IMR-90 (cell line): ENCODE data around the gene TBC1D12. TPM values are rescaled to one million over a fixed set of nuclear protein-coding genes. Genes with fewer than 3 reads are reported as not detected.

ENCODE experiments used
- ATAC-seq: fragments of 200-7000 bp; cut with Tn5 transposase; 2 replicates; pipeline ENCODE4 v1.9.1; 2020; ENCODE audit warnings: low read depth, mild to moderate bottlenecking, moderate library complexity
- BruUV-seq: library from RNA; stranded (reverse); fragments of 400-500 nt; replicated peaks from 2 replicates; lab custom pipeline; 2021; lab: Mats Ljungman, UMichigan
- CTCF ChIA-PET: fragments of 300-600 bp; formaldehyde crosslinking; extraction: SDS; loops from one replicate; lab custom pipeline; 2021; ENCODE audit warnings: antibody characterized with exemption; lab: Yijun Ruan, JAX
- POLR2A ChIA-PET: fragments of 300-600 bp; sonication (Branson Sonifier 250); formaldehyde crosslinking; loops from one replicate; lab custom pipeline; 2022; ENCODE audit warnings: antibody characterized with exemption; ENCODE audit not compliant: unreplicated experiment; lab: Charles Lee
- DNase-seq: peaks from one replicate; pipeline ENCODE4 v3.0.0; 2013
- H2AFZ ChIP-seq: replicated peaks from 2 replicates; pipeline ENCODE3; 2013; ENCODE audit warnings: low read length, mild to moderate bottlenecking; ENCODE audit not compliant: poor library complexity
- H2AK5ac ChIP-seq: 2 replicates; pipeline ENCODE4 v1.6.1; 2013; ENCODE audit warnings: low read depth, low read length, inconsistent platforms
- H2AK9ac ChIP-seq: replicated peaks from 2 replicates; pipeline ENCODE3; 2013; ENCODE audit warnings: mild to moderate bottlenecking, low read depth, low read length, moderate library complexity; ENCODE audit not compliant: poor library complexity
- H2BK120ac ChIP-seq: 2 replicates; pipeline ENCODE4 v1.6.1; 2013; ENCODE audit warnings: low read depth, low read length, inconsistent platforms
- H2BK15ac ChIP-seq: 3 replicates; pipeline ENCODE4 v1.6.1; 2013; ENCODE audit warnings: low read depth, low read length, inconsistent platforms
- H2BK20ac ChIP-seq: 2 replicates; pipeline ENCODE4 v1.6.1; 2013; ENCODE audit warnings: low read depth, mild to moderate bottlenecking, inconsistent platforms, low read length, moderate library complexity
- H2BK5ac ChIP-seq: 2 replicates; pipeline ENCODE4 v1.6.1; 2013; ENCODE audit warnings: mild to moderate bottlenecking, low read depth, low read length, inconsistent platforms; ENCODE audit not compliant: poor library complexity, severe bottlenecking
- H3K14ac ChIP-seq: replicated peaks from 2 replicates; pipeline ENCODE4 v1.6.1; 2013; ENCODE audit warnings: low read depth, low read length, inconsistent platforms
- H3K18ac ChIP-seq: 2 replicates; pipeline ENCODE4 v1.6.1; 2013; ENCODE audit warnings: low read depth, low read length, control low read depth
- H3K23ac ChIP-seq: 2 replicates; pipeline ENCODE4 v1.6.1; 2013; ENCODE audit warnings: low read depth, low read length, inconsistent platforms
- H3K27ac ChIP-seq: 2 replicates; pipeline ENCODE4 v1.5.1; 2013; ENCODE audit warnings: mild to moderate bottlenecking, control low read depth, low read length; ENCODE audit not compliant: insufficient read depth
- H3K27me3 ChIP-seq: 2 replicates; pipeline ENCODE4 v1.6.1; 2013; ENCODE audit warnings: low read length; ENCODE audit not compliant: control insufficient read depth, insufficient read depth
- H3K36me3 ChIP-seq: 2 replicates; pipeline ENCODE4 v1.6.1; 2013; ENCODE audit warnings: low read length, mixed read lengths; ENCODE audit not compliant: control insufficient read depth, insufficient read depth
- H3K4ac ChIP-seq: 2 replicates; pipeline ENCODE4 v1.6.1; 2013; ENCODE audit warnings: low read depth, low read length, inconsistent platforms
- H3K4me1 ChIP-seq: 2 replicates; pipeline ENCODE4 v1.6.1; 2013; ENCODE audit warnings: low read length, mixed read lengths; ENCODE audit not compliant: control insufficient read depth, insufficient read depth
- H3K4me2 ChIP-seq: 2 replicates; pipeline ENCODE4 v1.6.1; 2013; ENCODE audit warnings: low read depth, mild to moderate bottlenecking, control low read depth, low read length, moderate library complexity
- H3K4me3 ChIP-seq: 2 replicates; pipeline ENCODE4 v1.5.1; 2013; ENCODE audit warnings: low read depth, mild to moderate bottlenecking, control low read depth, low read length, moderate library complexity; ENCODE audit not compliant: insufficient read depth
- H3K56ac ChIP-seq: 2 replicates; pipeline ENCODE4 v1.6.1; 2013; ENCODE audit warnings: low read length, inconsistent platforms; ENCODE audit not compliant: insufficient read depth; ENCODE audit errors: extremely low read depth
- H3K79me1 ChIP-seq, 2 experiments: 2 replicates each; pipeline ENCODE4 v1.6.1; 2013; ENCODE audit warnings: low read length in 2 of 2, inconsistent platforms in 1 of 2, low read depth in 1 of 2
- H3K9ac ChIP-seq: 2 replicates; pipeline ENCODE4 v1.6.1; 2013; ENCODE audit warnings: low read depth, low read length, control low read depth
- H3K9me1 ChIP-seq: 2 replicates; pipeline ENCODE4 v1.6.1; 2013; ENCODE audit warnings: low read length, inconsistent platforms; ENCODE audit not compliant: insufficient read depth
- H3K9me3 ChIP-seq: 2 replicates; pipeline ENCODE4 v1.6.1; 2013; ENCODE audit warnings: low read length; ENCODE audit not compliant: control insufficient read depth, insufficient read depth
- H4K20me1 ChIP-seq: 2 replicates; pipeline ENCODE4 v1.6.1; 2013; ENCODE audit warnings: low read length, inconsistent platforms; ENCODE audit not compliant: insufficient read depth
- H4K5ac ChIP-seq: 2 replicates; pipeline ENCODE4 v1.6.1; 2013; ENCODE audit warnings: mild to moderate bottlenecking, low read depth, low read length, control low read depth
- H4K8ac ChIP-seq, 2 experiments: 2 replicates each; pipeline ENCODE4 v1.6.1; 2013; ENCODE audit warnings: low read depth in 2 of 2, low read length in 2 of 2, control low read depth in 1 of 2, inconsistent platforms in 1 of 2
- H4K91ac ChIP-seq: 2 replicates; pipeline ENCODE4 v1.6.1; 2013; ENCODE audit warnings: low read depth, low read length, inconsistent platforms; ENCODE audit not compliant: insufficient read depth
- BHLHE40 ChIP-seq: fragments of 150-350 bp; IDR thresholded peaks from 2 replicates; pipeline ENCODE4 v1.6.1; 2016; ENCODE audit warnings: mild to moderate bottlenecking, low read depth, low read length
- CEBPB ChIP-seq: IDR thresholded peaks from 2 replicates; pipeline ENCODE4 v1.6.1; 2012; ENCODE audit warnings: low read depth, low read length, improper control_type of control experiment
- CHD1 ChIP-seq: IDR thresholded peaks from 2 replicates; pipeline ENCODE4 v1.6.1; 2012; ENCODE audit warnings: low read depth, low read length, improper control_type of control experiment
- FOS ChIP-seq: fragments of 150-350 bp; IDR thresholded peaks from 2 replicates; pipeline ENCODE4 v1.6.1; 2016; ENCODE audit warnings: low read depth, low read length
- MAFK ChIP-seq: IDR thresholded peaks from 2 replicates; pipeline ENCODE4 v1.6.1; 2012; ENCODE audit warnings: low read depth, low read length, improper control_type of control experiment
- MAZ ChIP-seq: IDR thresholded peaks from 2 replicates; pipeline ENCODE4 v1.6.1; 2012; ENCODE audit warnings: low read depth, mild to moderate bottlenecking, low read length, improper control_type of control experiment, moderate library complexity, borderline replicate concordance
- MXI1 ChIP-seq: IDR thresholded peaks from 2 replicates; pipeline ENCODE4 v1.6.1; 2012; ENCODE audit warnings: low read depth, mild to moderate bottlenecking, low read length, moderate library complexity, borderline replicate concordance
- NFE2L2 ChIP-seq: fragments of 150-350 bp; IDR thresholded peaks from 2 replicates; pipeline ENCODE4 v1.6.1; 2016; ENCODE audit warnings: low read depth, mild to moderate bottlenecking, low read length
- POLR2A ChIP-seq: IDR thresholded peaks from 2 replicates; pipeline ENCODE4 v1.6.1; 2012; ENCODE audit warnings: mild to moderate bottlenecking, low read depth, low read length
- RCOR1 ChIP-seq: IDR thresholded peaks from 2 replicates; pipeline ENCODE4 v1.6.1; 2012; ENCODE audit warnings: mild to moderate bottlenecking, low read length, improper control_type of control experiment; ENCODE audit not compliant: insufficient replicate concordance
- RFX5 ChIP-seq: IDR thresholded peaks from 2 replicates; pipeline ENCODE4 v1.8.0; 2012; ENCODE audit warnings: low read depth, mild to moderate bottlenecking, low read length, moderate library complexity
- SMC3 ChIP-seq: fragments of 150-350 bp; IDR thresholded peaks from 2 replicates; pipeline ENCODE4 v1.6.1; 2016; ENCODE audit warnings: low read depth, mild to moderate bottlenecking, antibody characterized with exemption, low read length, moderate library complexity
- USF2 ChIP-seq: fragments of 150-350 bp; IDR thresholded peaks from 2 replicates; pipeline ENCODE4 v1.6.1; 2017; ENCODE audit warnings: mild to moderate bottlenecking, antibody characterized with exemption, low read length, low read depth
- WGBS, 2 experiments: methylation state at CpG; one replicate each; pipeline versions ENCODE4 v1.1.5 to v1.1.7; 2013; ENCODE audit warnings: missing lambda C conversion rate in 2 of 2; ENCODE audit not compliant: insufficient read length in 1 of 2; ENCODE audit errors: extremely low coverage in 2 of 2; 5-methylcytosine and 5-hydroxymethylcytosine counted together
- dilution Hi-C: fragments of 300-500 bp; cut with HindIII; formaldehyde crosslinking; loops from one replicate; pipeline ENCODE4 v1.14.3; 2018; ENCODE audit warnings: low sequenced_read_pairs; ENCODE audit not compliant: unreplicated experiment
- in situ Hi-C: fragments of 300-500 bp; cut with MboI; formaldehyde crosslinking; loops from 3 replicates; pipeline ENCODE4 v1.14.3; 2019; ENCODE audit warnings: low sequenced_read_pairs, inconsistent platforms, mixed read lengths
- intact Hi-C: fragments of 100-400 bp; cut with micrococcal nuclease; formaldehyde crosslinking; loops from 2 replicates; pipeline ENCODE4 v1.10.0; 2022
- polyA plus RNA-seq, 3 experiments: library from polyadenylated mRNA; depleted of rRNA; stranded (reverse); fragments of >200 nt; gene quantifications; 2 replicates each; pipeline ENCODE4 v1.2.3, GENCODE V29; 2012; ENCODE audit warnings: low replicate concordance in 1 of 3
- total RNA-seq: library from RNA; depleted of rRNA; stranded (reverse); fragments of >200 nt; gene quantifications from 2 replicates; pipeline ENCODE4 v1.2.3, GENCODE V29; 2012
- TF ChIP-seq, protein P1 (sequence below): fragments of 150-350 bp; IDR thresholded peaks from 2 replicates; pipeline ENCODE4 v1.6.1; 2016; ENCODE audit warnings: low read depth, mild to moderate bottlenecking, low read length, moderate library complexity, borderline replicate concordance
- TF ChIP-seq, protein P2 (sequence below): conservative IDR thresholded peaks from 2 replicates; pipeline ENCODE4 v1.5.1; 2012; ENCODE audit warnings: mild to moderate bottlenecking, low read depth, low read length, improper control_type of control experiment

The TBC1D12 gene
- total and polyA plus RNA-seq, 2 of the 4 experiments (the other 2 are of a cell fraction) = 1.9 to 5.4 TPM

DNA sequence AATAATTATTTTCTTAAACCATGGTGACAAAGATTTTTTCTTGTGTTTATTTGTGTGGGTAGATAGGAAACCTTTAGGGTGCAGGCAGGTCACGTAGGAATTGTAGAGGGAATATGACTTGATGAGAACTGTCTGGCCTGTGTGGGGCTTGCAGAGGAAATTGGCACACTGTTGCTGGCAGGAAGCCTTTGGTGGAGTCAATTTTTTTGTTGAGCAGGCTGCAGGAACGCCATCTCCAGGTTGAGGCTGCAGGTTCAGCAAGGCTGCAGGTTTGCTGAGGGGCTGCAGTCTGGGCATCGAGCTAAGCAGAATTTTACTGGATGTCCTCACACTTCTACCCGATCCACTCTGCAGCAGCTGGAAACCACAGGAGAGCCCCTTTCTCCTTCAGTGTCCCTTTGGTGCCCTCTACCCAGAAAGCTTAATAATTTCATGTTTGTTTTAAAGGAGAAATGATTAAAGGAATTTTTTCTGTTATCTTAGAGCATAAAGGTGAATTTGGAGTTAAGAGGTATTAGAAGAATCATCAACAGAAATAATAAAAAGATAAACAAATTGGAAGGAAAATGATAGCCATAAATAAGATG, 37.0 kb downstream of the TBC1D12 start:
- CTCF ChIA-PET = interaction anchor here (1.2 to 1.3 kb wide), 2 partner anchors 77 to 81 kb away, joined by 3 read pairs; no protein-coding TSS in a partner anchor
- TF ChIP-seq POLR2A = no peak
- TF ChIP-seq USF2 = no peak
- TF ChIP-seq CEBPB = no peak
- no peak for TF ChIP-seq MAZ
- TF ChIP-seq RFX5 = no peak
- TF ChIP-seq MAFK = no peak
- TF ChIP-seq, protein P1, sequence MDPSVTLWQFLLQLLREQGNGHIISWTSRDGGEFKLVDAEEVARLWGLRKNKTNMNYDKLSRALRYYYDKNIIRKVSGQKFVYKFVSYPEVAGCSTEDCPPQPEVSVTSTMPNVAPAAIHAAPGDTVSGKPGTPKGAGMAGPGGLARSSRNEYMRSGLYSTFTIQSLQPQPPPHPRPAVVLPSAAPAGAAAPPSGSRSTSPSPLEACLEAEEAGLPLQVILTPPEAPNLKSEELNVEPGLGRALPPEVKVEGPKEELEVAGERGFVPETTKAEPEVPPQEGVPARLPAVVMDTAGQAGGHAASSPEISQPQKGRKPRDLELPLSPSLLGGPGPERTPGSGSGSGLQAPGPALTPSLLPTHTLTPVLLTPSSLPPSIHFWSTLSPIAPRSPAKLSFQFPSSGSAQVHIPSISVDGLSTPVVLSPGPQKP = no peak
- no peak for TF ChIP-seq NFE2L2
- TF ChIP-seq FOS = no peak
- TF ChIP-seq, protein P2, sequence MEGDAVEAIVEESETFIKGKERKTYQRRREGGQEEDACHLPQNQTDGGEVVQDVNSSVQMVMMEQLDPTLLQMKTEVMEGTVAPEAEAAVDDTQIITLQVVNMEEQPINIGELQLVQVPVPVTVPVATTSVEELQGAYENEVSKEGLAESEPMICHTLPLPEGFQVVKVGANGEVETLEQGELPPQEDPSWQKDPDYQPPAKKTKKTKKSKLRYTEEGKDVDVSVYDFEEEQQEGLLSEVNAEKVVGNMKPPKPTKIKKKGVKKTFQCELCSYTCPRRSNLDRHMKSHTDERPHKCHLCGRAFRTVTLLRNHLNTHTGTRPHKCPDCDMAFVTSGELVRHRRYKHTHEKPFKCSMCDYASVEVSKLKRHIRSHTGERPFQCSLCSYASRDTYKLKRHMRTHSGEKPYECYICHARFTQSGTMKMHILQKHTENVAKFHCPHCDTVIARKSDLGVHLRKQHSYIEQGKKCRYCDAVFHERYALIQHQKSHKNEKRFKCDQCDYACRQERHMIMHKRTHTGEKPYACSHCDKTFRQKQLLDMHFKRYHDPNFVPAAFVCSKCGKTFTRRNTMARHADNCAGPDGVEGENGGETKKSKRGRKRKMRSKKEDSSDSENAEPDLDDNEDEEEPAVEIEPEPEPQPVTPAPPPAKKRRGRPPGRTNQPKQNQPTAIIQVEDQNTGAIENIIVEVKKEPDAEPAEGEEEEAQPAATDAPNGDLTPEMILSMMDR = no peak
- no peak for TF ChIP-seq CHD1
- no peak for TF ChIP-seq RCOR1
- no peak for TF ChIP-seq BHLHE40
- no peak for TF ChIP-seq SMC3
- no peak for TF ChIP-seq MXI1

More for the DNA sequence above, 37.0 kb downstream of the TBC1D12 start:
- in situ Hi-C loops = loop anchor here (25.0 kb wide), 2 partner anchors 377 to 527 kb away; no protein-coding TSS in a partner anchor
- Histone ChIP-seq H3K4ac (no peak overlapping the region), H3K27ac (no peak overlapping the region), H3K9me3 (peaks cover 2% of the 10 kb centered on the region; the same call in 1 of the 2 replicates), H4K20me1 (peaks cover 4% of the 10 kb centered on the region; the same call in 1 of the 2 replicates), H4K91ac (no peak overlapping the region), H3K27me3 (no peaks in the 10 kb centered on the region), H3K14ac (no peak overlapping the region), H3K23ac (no peak overlapping the region), H2BK20ac (no peak overlapping the region), H4K8ac (no peak overlapping the region), H2AK9ac (no peak overlapping the region), H3K9me1 (no peaks in the 10 kb centered on the region; the same call in 1 of the 2 replicates), H2BK120ac (no peak overlapping the region), H2BK15ac (no peak overlapping the region), H3K4me2 (no peak overlapping the region), H3K4me3 (no peak overlapping the region), H3K4me1 (no peaks in the 10 kb centered on the region; the same call in 1 of the 2 replicates), H2BK5ac (no peak overlapping the region), H2AFZ (no peak overlapping the region), H3K36me3 (no peaks in the 10 kb centered on the region), H2AK5ac (no peak overlapping the region), H3K18ac (no peak overlapping the region), H3K9ac (no peak overlapping the region), H3K79me1 (peaks cover 0 to 14% of the 10 kb centered on the region in 2 experiments; a peak in 3 of 4 replicates), H4K5ac (no peak overlapping the region), H3K56ac (no peak overlapping the region)
- POLR2A ChIA-PET = interaction anchor here (0.6 kb wide), 1 partner anchor 42 kb away, joined by 3 read pairs; no protein-coding TSS in a partner anchor
- intact Hi-C loops = no loop called here
- BruUV-seq = no TSS peak
- ATAC-seq = no peak
- WGBS, 2 experiments = no CpG with 5 or more reads among the region's 4 CpGs
- DNase-seq = peak; percentile 3
- dilution Hi-C loops = no loop called here
